GM23248 (cell line): ENCODE data around the gene TOP2A.

Experiments
- EZH2 ChIP-seq: fragments of 200-600 bp; sonication (generic); IDR thresholded peaks from 2 replicates; pipeline ENCODE4 v1.6.1; 2018; ENCODE audit warnings: antibody characterized with exemption, mild to moderate bottlenecking; ENCODE audit not compliant: insufficient read depth, poor library complexity, severe bottlenecking
- EZH2phosphoT487 ChIP-seq: fragments of 200-600 bp; sonication (generic); IDR thresholded peaks from 2 replicates; pipeline ENCODE4 v1.6.1; 2018; ENCODE audit warnings: antibody characterized with exemption, moderate library complexity, mild to moderate bottlenecking, low read depth; ENCODE audit not compliant: insufficient read depth

- no peak for TF ChIP-seq EZH2
- no peak for TF ChIP-seq EZH2phosphoT487
These were observed 54.4 kb downstream of the TOP2A start for GRCh38 chr17:40363111-40363827.
